GM19238 (cell line): ENCODE measurements around the gene MBOAT1.
"Not testable (repeated sequence)": the region's sequence is repeated elsewhere in the genome, so short reads cannot be mapped to it uniquely, and the experiment has no call there.

Experiments used
- DNase-seq: peaks from one replicate; pipeline ENCODE4 v3.0.0; 2011; ENCODE audit warnings: low spot score; ENCODE audit not compliant: insufficient read length

Gene MBOAT1

GRCh38 chr6:20172842-20173456 lies 39.3 kb downstream of the MBOAT1 start:
- DNase-seq: no peak

- DNase-seq: no peak
These were observed 41.7 kb downstream of the MBOAT1 start for GRCh38 chr6:20170455-20171148.

- no peak for DNase-seq
These were observed 42.5 kb downstream of the MBOAT1 start for GRCh38 chr6:20169786-20170185.

GRCh38 chr6:20169119-20169557 lies 43.1 kb downstream of the MBOAT1 start:
- DNase-seq: no peak

- DNase-seq: no peak
These were observed 43.6 kb downstream of the MBOAT1 start for GRCh38 chr6:20168690-20169089.

- no peak for DNase-seq
These were observed 44.7 kb downstream of the MBOAT1 start for GRCh38 chr6:20167601-20168000.

- no peak for DNase-seq
These were observed 46.1 kb downstream of the MBOAT1 start for GRCh38 chr6:20166210-20166609.

GRCh38 chr6:20162515-20162914 lies 49.8 kb downstream of the MBOAT1 start:
- no peak for DNase-seq

- DNase-seq: no peak
These were observed 51.6 kb downstream of the MBOAT1 start for GRCh38 chr6:20160541-20161283.

GRCh38 chr6:20159781-20160540 lies 52.3 kb downstream of the MBOAT1 start:
- no peak for DNase-seq

- DNase-seq: no peak
These were observed 53.2 kb downstream of the MBOAT1 start for GRCh38 chr6:20159098-20159497.

- DNase-seq: no peak
These were observed 53.6 kb downstream of the MBOAT1 start for GRCh38 chr6:20158676-20159075.

- no peak for DNase-seq
These were observed 55.4 kb downstream of the MBOAT1 start for GRCh38 chr6:20156824-20157223.

- no peak for DNase-seq
These were observed 57.5 kb downstream of the MBOAT1 start for GRCh38 chr6:20154753-20155152.

- no peak for DNase-seq
These were observed 59.1 kb downstream of the MBOAT1 start for GRCh38 chr6:20153194-20153593.

- no peak for DNase-seq
These were observed 63.8 kb downstream of the MBOAT1 start for GRCh38 chr6:20148433-20148832.

GRCh38 chr6:20147469-20147868 lies 64.8 kb downstream of the MBOAT1 start:
- DNase-seq: no peak

GRCh38 chr6:20146831-20147230 lies 65.4 kb downstream of the MBOAT1 start:
- DNase-seq: not testable (repeated sequence)

GRCh38 chr6:20146291-20146690 lies 66.0 kb downstream of the MBOAT1 start:
- DNase-seq: no peak

GRCh38 chr6:20142866-20143265 lies 69.4 kb downstream of the MBOAT1 start:
- no peak for DNase-seq

- DNase-seq: no peak
These were observed 70.3 kb downstream of the MBOAT1 start for GRCh38 chr6:20141931-20142330.
